PFSK-1 (cell line): ENCODE results near the gene GNAS-AS1.

Experiments used
- FOXP2 ChIP-seq: optimal IDR thresholded peaks from 2 replicates; pipeline ENCODE3; 2011; ENCODE audit warnings: borderline replicate concordance, control low read depth, inconsistent platforms; ENCODE audit not compliant: insufficient read depth; ENCODE audit errors: extremely low read length, extremely low read depth
- POLR2AphosphoS5 ChIP-seq: IDR thresholded peaks from 2 replicates; pipeline ENCODE4 v1.6.1; 2012; ENCODE audit warnings: low read depth, mild to moderate bottlenecking, control low read depth, low read length, moderate library complexity
- REST ChIP-seq, 2 experiments: IDR thresholded peaks; 2 replicates each; pipeline versions ENCODE4 v1.6.1 to v1.8.0; 2011 to 2012; ENCODE audit warnings: low read depth in 2 of 2, low read length in 2 of 2, control low read depth in 1 of 2, inconsistent platforms in 1 of 2, mild to moderate bottlenecking in 1 of 2, moderate library complexity in 1 of 2; ENCODE audit not compliant: insufficient read depth in 1 of 2
- SIN3A ChIP-seq: IDR thresholded peaks from 2 replicates; pipeline ENCODE4 v1.6.1; 2012; ENCODE audit warnings: mild to moderate bottlenecking, low read length, moderate library complexity, borderline replicate concordance; ENCODE audit not compliant: insufficient read depth
- TAF1 ChIP-seq: IDR thresholded peaks from 2 replicates; pipeline ENCODE4 v1.6.1; 2012; ENCODE audit warnings: low read length, control low read depth, borderline replicate concordance; ENCODE audit not compliant: insufficient read depth

GNAS-AS1 gene

GRCh38 chr20:58886546-58886945 is 35.8 kb upstream of the GNAS-AS1 start:
- TF ChIP-seq FOXP2 (no peak), SIN3A (no peak), POLR2AphosphoS5 (no peak), TAF1 (no peak), REST (IDR thresholded peaks at IDR 0.05; ENCODE audit: insufficient read depth in 1 of 2, low read depth in 2 of 2, low read length in 2 of 2) (no peak)

GRCh38 chr20:58884966-58885365 is 34.3 kb upstream of the GNAS-AS1 start:
- no peak for TF ChIP-seq FOXP2
- no peak for TF ChIP-seq TAF1

DNA sequence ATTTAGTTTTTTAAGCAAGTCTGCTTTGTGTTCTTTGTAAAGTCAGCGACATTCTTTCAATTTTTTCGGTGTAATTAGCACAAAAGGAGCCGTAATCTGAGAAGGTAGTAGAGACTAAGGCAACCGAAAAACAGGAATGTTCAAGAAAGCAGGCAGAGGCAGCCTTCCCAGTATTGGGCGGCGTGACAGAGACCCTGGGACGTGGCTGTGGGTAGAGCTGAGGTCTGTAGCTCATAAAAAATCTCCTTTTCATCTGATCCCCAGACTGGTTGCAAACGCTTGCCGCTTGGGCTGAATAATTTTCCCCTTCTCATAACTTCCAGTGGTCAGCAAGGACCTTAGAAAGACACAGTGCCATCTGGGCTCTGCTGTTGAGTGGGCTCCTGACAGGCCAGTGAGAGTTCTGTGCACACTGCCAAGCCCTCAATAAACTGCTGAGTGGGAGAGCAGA is 32.6 kb upstream of the GNAS-AS1 start:
- TF ChIP-seq SIN3A: no peak
- no peak for TF ChIP-seq TAF1
- no peak for TF ChIP-seq POLR2AphosphoS5
- no peak for TF ChIP-seq FOXP2
- TF ChIP-seq REST (IDR thresholded peaks at IDR 0.05; ENCODE audit: insufficient read depth in 1 of 2, low read depth in 2 of 2, low read length in 2 of 2): no peak

- TF ChIP-seq REST (IDR thresholded peaks at IDR 0.05; ENCODE audit: insufficient read depth in 1 of 2, low read depth in 2 of 2, low read length in 2 of 2) (no peak), SIN3A (no peak), TAF1 (no peak), POLR2AphosphoS5 (no peak), FOXP2 (no peak)
These were observed 32.0 kb upstream of the GNAS-AS1 start for GRCh38 chr20:58882704-58883089.

GRCh38 chr20:58880994-58881752 is 30.5 kb upstream of the GNAS-AS1 start:
- TF ChIP-seq SIN3A (no peak), TAF1 (no peak), POLR2AphosphoS5 (no peak), FOXP2 (no peak), REST (IDR thresholded peaks at IDR 0.05; ENCODE audit: insufficient read depth in 1 of 2, low read depth in 2 of 2, low read length in 2 of 2) (no peak)
